ENCODE measurements around the gene INKA2. TPM values are rescaled to one million over a fixed set of nuclear protein-coding genes. Genes with fewer than 3 reads are reported as not detected.
A peak's percentile ranks its signal among the peaks of the same experiment; 100 is the strongest.

Gene INKA2
- polyA plus RNA-seq, 3 donors = 1.8 to 6.6 (median 2.0) TPM

- Histone ChIP-seq H3K36me3 (replicated peaks in 1 of 2; ENCODE audit: control insufficient read depth in 1 of 2, insufficient read depth in 2 of 2, low read length in 2 of 2) (peaks cover 0 to 19% of the 10 kb centered on the region in 2 donors), H3K4me3 (replicated peaks in 1 of 3; ENCODE audit: low read depth in 2 of 3, low read length in 3 of 3) (peak overlapping the region in 1 of 3 experiments; percentile 6), H3K9me3 (replicated peaks in 1 of 2; ENCODE audit: control insufficient read depth in 1 of 2, insufficient read depth in 1 of 2, low read length in 2 of 2) (no peaks in the 10 kb centered on the region), H3K4me1 (ENCODE audit: control insufficient read depth in 1 of 2, insufficient read depth in 2 of 2, low read length in 2 of 2) (peaks cover 12 to 26% of the 10 kb centered on the region in 2 donors), H2AFZ (ENCODE audit: insufficient read depth, low read depth, low read length, poor library complexity, severe bottlenecking) (no peak overlapping the region), H3K9ac (ENCODE audit: insufficient read depth, low read length, poor library complexity, severe bottlenecking) (no peak overlapping the region), H3K27me3 (ENCODE audit: control insufficient read depth in 2 of 2, insufficient read depth in 2 of 2, low read length in 2 of 2) (no peaks in the 10 kb centered on the region), H3K79me2 (ENCODE audit: insufficient read depth, low read length) (no peaks in the 10 kb centered on the region), H4K20me1 (ENCODE audit: insufficient read depth, low read length) (peaks cover 26% of the 10 kb centered on the region), H3K4me2 (replicated peaks; ENCODE audit: extremely low read depth, low read length, poor library complexity, severe bottlenecking) (no peak overlapping the region), H3K27ac (ENCODE audit: low read depth in 1 of 2, low read length in 2 of 2) (peak overlapping the region; percentile 40 to 63)
- TF ChIP-seq CTCF (IDR thresholded peaks at IDR 0.05) = no peak
- peak in 1 of 3 donors; percentile 18 for DNase-seq
- H3K9me3 Mint-ChIP-seq = peaks cover 0 to 2% (median 0%) of the 10 kb centered on the region in 7 donors
- H3K4me1 Mint-ChIP-seq = peaks cover 31% of the 10 kb centered on the region
- peaks cover 0 to 6% (median 1%) of the 10 kb centered on the region in 3 donors for H3K27me3 Mint-ChIP-seq (ENCODE audit: low read depth in 3 of 3)
- intact Hi-C loops (cut with micrococcal nuclease) = no loop called here
- H3K4me3 Mint-ChIP-seq = peak overlapping the region in 1 of 2 donors; percentile 65
- peaks cover 15 to 16% of the 10 kb centered on the region in 2 donors for H3K36me3 Mint-ChIP-seq
- WGBS (ENCODE audit: insufficient coverage) = 74% methylated on average over 6 of the region's 7 CpGs
- peak overlapping the region; percentile 76 to 87 (median 86) for H3K27ac Mint-ChIP-seq
Observed at GRCh38 chr1:111720274-111720976, 18.8 kb downstream of the INKA2 start.

GRCh38 chr1:111719674-111720132 lies 19.5 kb downstream of the INKA2 start:
- Histone ChIP-seq H3K9me3 (replicated peaks in 1 of 2; ENCODE audit: control insufficient read depth in 1 of 2, insufficient read depth in 1 of 2, low read length in 2 of 2) (no peaks in the 10 kb centered on the region), H3K4me3 (replicated peaks in 1 of 3; ENCODE audit: low read depth in 2 of 3, low read length in 3 of 3) (no peak overlapping the region), H2AFZ (ENCODE audit: insufficient read depth, low read depth, low read length, poor library complexity, severe bottlenecking) (no peak overlapping the region), H3K79me2 (ENCODE audit: insufficient read depth, low read length) (no peaks in the 10 kb centered on the region), H3K36me3 (replicated peaks in 1 of 2; ENCODE audit: control insufficient read depth in 1 of 2, insufficient read depth in 2 of 2, low read length in 2 of 2) (peaks cover 0 to 20% of the 10 kb centered on the region in 2 donors), H3K4me1 (ENCODE audit: control insufficient read depth in 1 of 2, insufficient read depth in 2 of 2, low read length in 2 of 2) (peaks cover 12 to 26% of the 10 kb centered on the region in 2 donors), H3K27me3 (ENCODE audit: control insufficient read depth in 2 of 2, insufficient read depth in 2 of 2, low read length in 2 of 2) (no peaks in the 10 kb centered on the region), H4K20me1 (ENCODE audit: insufficient read depth, low read length) (peaks cover 33% of the 10 kb centered on the region), H3K4me2 (replicated peaks; ENCODE audit: extremely low read depth, low read length, poor library complexity, severe bottlenecking) (no peak overlapping the region), H3K9ac (ENCODE audit: insufficient read depth, low read length, poor library complexity, severe bottlenecking) (no peak overlapping the region), H3K27ac (ENCODE audit: low read depth in 1 of 2, low read length in 2 of 2) (peak overlapping the region in 1 of 2 donors; percentile 63)
- H3K9me3 Mint-ChIP-seq = peaks cover 0 to 2% (median 0%) of the 10 kb centered on the region in 7 donors
- H3K4me3 Mint-ChIP-seq = no peak overlapping the region
- no peak for DNase-seq
- intact Hi-C loops (cut with micrococcal nuclease) = loop anchor here in 1 of 2 donors (5.0 kb wide), 2 partner anchors 33 to 48 kb away; no protein-coding TSS in a partner anchor
- TF ChIP-seq CTCF (IDR thresholded peaks at IDR 0.05) = no peak
- H3K27me3 Mint-ChIP-seq (ENCODE audit: low read depth in 3 of 3) = peaks cover 0 to 6% (median 1%) of the 10 kb centered on the region in 3 donors
- peaks cover 35% of the 10 kb centered on the region for H3K4me1 Mint-ChIP-seq
- peak overlapping the region in 1 of 7 donors; percentile 87 for H3K27ac Mint-ChIP-seq
- WGBS (ENCODE audit: insufficient coverage) = 67% methylated on average over 1 of the region's 4 CpGs
- H3K36me3 Mint-ChIP-seq = peaks cover 16 to 19% of the 10 kb centered on the region in 2 donors

Data from CD14-positive monocyte (primary cell).